ENCODE measurements around the gene NEGR1. TPM values are rescaled to one million over a fixed set of nuclear protein-coding genes. Genes with fewer than 3 reads are reported as not detected.

Gene NEGR1
- polyA plus RNA-seq, 1 donor from 2014 or later: 47.4 TPM

GRCh38 chr1:71836904-71837303, 445.4 kb downstream of the NEGR1 start:
- no peaks in the 10 kb centered on the region for H3K9me3 ChIP-seq (ENCODE audit: low read length)
- H3K79me2 ChIP-seq (replicated peaks; ENCODE audit: insufficient read depth, low read length): no peaks in the 10 kb centered on the region
- no peaks in the 10 kb centered on the region for H3K9me2 ChIP-seq (ENCODE audit: insufficient read depth, low read length)
- H3K27ac ChIP-seq (ENCODE audit: low read length): no peak overlapping the region
- H3K36me3 ChIP-seq (ENCODE audit: insufficient read depth, low read length): no peaks in the 10 kb centered on the region
- H3K27me3 ChIP-seq (ENCODE audit: insufficient read depth, low read depth, low read length): no peaks in the 10 kb centered on the region
- no peak overlapping the region for H3K4me3 ChIP-seq (ENCODE audit: low read length)
- TF ChIP-seq EZH2 (IDR thresholded peaks at IDR 0.05; ENCODE audit: borderline replicate concordance, insufficient read depth, low read length, poor library complexity, severe bottlenecking) (no peak), RAD21 (conservative IDR thresholded peaks at IDR 0.05) (no peak), MXI1 (conservative IDR thresholded peaks at IDR 0.05; ENCODE audit: poor library complexity, severe bottlenecking) (no peak), SMC3 (conservative IDR thresholded peaks at IDR 0.05; ENCODE audit: poor library complexity) (no peak), CTCF (IDR thresholded peaks at IDR 0.05; ENCODE audit: poor library complexity, severe bottlenecking) (no peak), EP300 (conservative IDR thresholded peaks at IDR 0.05; ENCODE audit: poor library complexity, severe bottlenecking) (no peak), POLR2AphosphoS5 (IDR thresholded peaks at IDR 0.05) (no peak), REST (IDR thresholded peaks at IDR 0.05; ENCODE audit: borderline replicate concordance) (no peak), TAF1 (IDR thresholded peaks at IDR 0.05; ENCODE audit: low read depth) (no peak)
- H2AFZ ChIP-seq (ENCODE audit: low read depth, low read length): no peak overlapping the region
- no peak overlapping the region for H3K4me2 ChIP-seq (ENCODE audit: low read length)
- no peaks in the 10 kb centered on the region for H4K20me1 ChIP-seq (ENCODE audit: insufficient read depth)
- H3K9ac ChIP-seq (ENCODE audit: low read length): no peak overlapping the region
- H3F3A ChIP-seq (ENCODE audit: insufficient read depth, low read length, poor library complexity, severe bottlenecking): no peaks in the 10 kb centered on the region

GRCh38 chr1:71835442-71835813, 446.9 kb downstream of the NEGR1 start:
- Histone ChIP-seq H3K4me3 (ENCODE audit: low read length) (no peak overlapping the region), H3F3A (ENCODE audit: insufficient read depth, low read length, poor library complexity, severe bottlenecking) (no peaks in the 10 kb centered on the region), H3K36me3 (ENCODE audit: insufficient read depth, low read length) (no peaks in the 10 kb centered on the region), H3K4me2 (ENCODE audit: low read length) (no peak overlapping the region), H3K9me3 (ENCODE audit: low read length) (no peaks in the 10 kb centered on the region), H3K79me2 (replicated peaks; ENCODE audit: insufficient read depth, low read length) (no peaks in the 10 kb centered on the region), H3K9ac (ENCODE audit: low read length) (no peak overlapping the region), H4K20me1 (ENCODE audit: insufficient read depth) (no peaks in the 10 kb centered on the region), H3K27me3 (ENCODE audit: insufficient read depth, low read depth, low read length) (no peaks in the 10 kb centered on the region), H2AFZ (ENCODE audit: low read depth, low read length) (no peak overlapping the region), H3K9me2 (ENCODE audit: insufficient read depth, low read length) (no peaks in the 10 kb centered on the region), H3K27ac (ENCODE audit: low read length) (no peak overlapping the region)
- TF ChIP-seq EP300 (conservative IDR thresholded peaks at IDR 0.05; ENCODE audit: poor library complexity, severe bottlenecking) (no peak), MXI1 (conservative IDR thresholded peaks at IDR 0.05; ENCODE audit: poor library complexity, severe bottlenecking) (no peak), CTCF (IDR thresholded peaks at IDR 0.05; ENCODE audit: poor library complexity, severe bottlenecking) (no peak)
